ENCODE data around the gene SH3GL1. TPM values are rescaled to one million over a fixed set of nuclear protein-coding genes. Genes with fewer than 3 reads are reported as not detected.

Gene SH3GL1
- total and polyA plus RNA-seq, 10 of the 15 experiments (the other 5 are each of a cell fraction or from before 2014, with no cell fraction given), result 0.93 to 47.4 (median 28.4) TPM

DNA sequence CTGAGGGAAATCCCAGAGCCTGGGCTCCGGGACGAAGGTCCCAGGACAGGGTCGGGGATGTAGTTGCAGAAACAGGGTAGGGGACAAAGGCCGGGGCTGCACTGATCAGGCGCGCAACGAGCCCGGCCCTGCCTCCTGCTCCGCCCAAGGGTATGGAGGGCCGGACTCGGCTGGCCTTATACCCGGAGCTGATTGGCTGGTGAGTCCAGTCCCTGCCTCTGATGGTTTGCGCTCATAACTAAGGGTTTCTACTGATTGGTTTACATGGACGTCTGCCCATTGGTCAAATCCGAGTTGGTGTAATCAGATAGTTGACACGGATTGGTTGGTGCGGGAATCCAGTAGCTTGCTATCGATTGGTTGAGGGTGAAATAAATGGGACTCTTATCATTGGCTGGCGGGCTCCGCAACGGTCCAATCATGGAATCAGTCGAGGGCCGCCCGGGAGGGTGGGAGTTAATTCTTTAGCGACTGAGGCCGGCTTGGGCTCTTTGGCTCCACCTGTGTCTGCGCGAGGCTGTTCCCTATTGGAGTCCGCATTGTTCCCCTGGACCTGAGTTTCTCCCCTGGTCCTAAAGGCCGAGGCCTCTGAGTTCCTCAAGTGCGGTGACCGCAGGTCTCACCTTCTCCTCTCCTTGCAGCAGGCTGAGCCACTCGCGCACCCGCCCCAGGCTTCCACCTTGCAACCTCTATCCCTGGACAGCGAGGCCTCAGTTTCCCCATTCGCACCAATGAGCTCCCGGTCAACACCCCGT lies 57.6 kb downstream of the SH3GL1 start:
- Histone ChIP-seq H3K4me2 (ENCODE audit: control insufficient read depth, insufficient read depth) (peak overlapping the region; percentile 98), H4K20me1 (ENCODE audit: control insufficient read depth, insufficient read depth) (no peaks in the 10 kb centered on the region), H3K4me1 (ENCODE audit: control insufficient read depth, insufficient read depth, low read length) (peaks cover 12% of the 10 kb centered on the region), H3K79me2 (ENCODE audit: control insufficient read depth, insufficient read depth, low read length) (peaks cover 3% of the 10 kb centered on the region), H2AFZ (ENCODE audit: control insufficient read depth, low read depth, low read length) (peak overlapping the region; percentile 98), H3K9ac (ENCODE audit: control insufficient read depth, insufficient read depth, low read length) (peak overlapping the region; percentile 68), H3K36me3 (ENCODE audit: control insufficient read depth in 2 of 2, insufficient read depth in 2 of 2, low read length in 1 of 2) (no peaks in the 10 kb centered on the region), H3K4me3 (peak overlapping the region; percentile 86), H3K27ac (ENCODE audit: control insufficient read depth, insufficient read depth) (peak overlapping the region; percentile 82), H3K27me3 (replicated peaks in 1 of 2; ENCODE audit: control insufficient read depth in 2 of 2, insufficient read depth in 2 of 2, low read length in 1 of 2) (no peaks in the 10 kb centered on the region), H3K9me3 (replicated peaks; ENCODE audit: control insufficient read depth, insufficient read depth, low read length) (no peaks in the 10 kb centered on the region)
- intact Hi-C loops (cut with micrococcal nuclease; ENCODE audit: unreplicated experiment) (no loop called here), in situ Hi-C loops (cut with MboI) (no loop called here)
- ChIA-PET SMC1A (ENCODE audit: uncharacterized antibody, unreplicated experiment) (interaction anchor here (0.6 to 2.3 kb wide), 6 partner anchors 10 to 1681 kb away, joined by 3 to 13 read pairs (median 4); partner anchors contain the start of genes CHAF1A, SH3GL1 and YJU2), POLR2A (interaction anchor here (0.5 to 2.7 kb wide), 29 partner anchors 10 to 580 kb away, joined by 3 to 22 read pairs (median 4); partner anchors contain the start of genes CHAF1A, EBI3, MRPL54 and YJU2), RAD21 (ENCODE audit: unreplicated experiment) (interaction anchor here (0.6 to 2.3 kb wide), 15 partner anchors 9 to 650 kb away, joined by 3 to 15 read pairs (median 5); partner anchors contain the start of genes CHAF1A, EBI3, FEM1A and SH3GL1), CTCF (interaction anchor here (0.6 to 3.4 kb wide), 19 partner anchors 10 to 1235 kb away, joined by 3 to 58 read pairs (median 3); partner anchors contain the start of genes CHAF1A, PIAS4 and SH3GL1)
- DNase-seq (ENCODE audit: low read depth, low spot score) (peak; percentile 100), FAIRE-seq (peak; percentile 100), ATAC-seq (peak; percentile 95)
- no TSS peak for BruUV-seq (replicated peaks)
- 1% methylated on average over 39 of the region's 39 CpGs for WGBS (ENCODE audit: insufficient coverage, insufficient replicate concordance, low lambda C conversion rate, missing lambda C conversion rate)
- TF ChIP-seq, protein P1, sequence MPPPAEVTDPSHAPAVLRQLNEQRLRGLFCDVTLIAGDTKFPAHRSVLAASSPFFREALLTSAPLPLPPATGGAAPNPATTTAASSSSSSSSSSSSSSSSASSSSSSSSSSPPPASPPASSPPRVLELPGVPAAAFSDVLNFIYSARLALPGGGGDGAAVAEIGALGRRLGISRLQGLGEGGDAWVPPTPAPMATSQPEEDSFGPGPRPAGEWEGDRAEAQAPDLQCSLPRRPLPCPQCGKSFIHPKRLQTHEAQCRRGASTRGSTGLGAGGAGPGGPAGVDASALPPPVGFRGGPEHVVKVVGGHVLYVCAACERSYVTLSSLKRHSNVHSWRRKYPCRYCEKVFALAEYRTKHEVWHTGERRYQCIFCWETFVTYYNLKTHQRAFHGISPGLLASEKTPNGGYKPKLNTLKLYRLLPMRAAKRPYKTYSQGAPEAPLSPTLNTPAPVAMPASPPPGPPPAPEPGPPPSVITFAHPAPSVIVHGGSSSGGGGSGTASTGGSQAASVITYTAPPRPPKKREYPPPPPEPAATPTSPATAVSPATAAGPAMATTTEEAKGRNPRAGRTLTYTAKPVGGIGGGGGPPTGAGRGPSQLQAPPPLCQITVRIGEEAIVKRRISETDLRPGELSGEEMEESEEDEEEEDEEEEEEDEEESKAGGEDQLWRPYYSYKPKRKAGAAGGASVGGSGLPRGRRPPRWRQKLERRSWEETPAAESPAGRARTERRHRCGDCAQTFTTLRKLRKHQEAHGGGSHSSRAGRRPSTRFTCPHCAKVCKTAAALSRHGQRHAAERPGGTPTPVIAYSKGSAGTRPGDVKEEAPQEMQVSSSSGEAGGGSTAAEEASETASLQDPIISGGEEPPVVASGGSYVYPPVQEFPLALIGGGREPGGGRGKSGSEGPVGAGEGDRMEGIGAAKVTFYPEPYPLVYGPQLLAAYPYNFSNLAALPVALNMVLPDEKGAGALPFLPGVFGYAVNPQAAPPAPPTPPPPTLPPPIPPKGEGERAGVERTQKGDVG (CRISPR knock-in tag; IDR thresholded peaks at IDR 0.05), result peak; percentile 85
- TF ChIP-seq STAT3 (IDR thresholded peaks at IDR 0.05; ENCODE audit: low read depth, low read length) (no peak), YY1 (IDR thresholded peaks at IDR 0.05; ENCODE audit: low read depth, low read length) (no peak; the same call in 1 of the 2 replicates), TBL1XR1 (IDR thresholded peaks at IDR 0.05; ENCODE audit: low read depth, low read length) (0 out of 2 replicates have a peak, but pooled peaks have one; percentile 50), FOS (IDR thresholded peaks at IDR 0.05; ENCODE audit: borderline replicate concordance, extremely low read depth, insufficient read length) (peak; percentile 99), NFYB (IDR thresholded peaks at IDR 0.05; ENCODE audit: insufficient read depth, low read depth, low read length) (peak; percentile 99), NBN (IDR thresholded peaks at IDR 0.05) (peak; percentile 95), ZSCAN29 (IDR thresholded peaks at IDR 0.05) (no peak)
- TF ChIP-seq, protein P2, sequence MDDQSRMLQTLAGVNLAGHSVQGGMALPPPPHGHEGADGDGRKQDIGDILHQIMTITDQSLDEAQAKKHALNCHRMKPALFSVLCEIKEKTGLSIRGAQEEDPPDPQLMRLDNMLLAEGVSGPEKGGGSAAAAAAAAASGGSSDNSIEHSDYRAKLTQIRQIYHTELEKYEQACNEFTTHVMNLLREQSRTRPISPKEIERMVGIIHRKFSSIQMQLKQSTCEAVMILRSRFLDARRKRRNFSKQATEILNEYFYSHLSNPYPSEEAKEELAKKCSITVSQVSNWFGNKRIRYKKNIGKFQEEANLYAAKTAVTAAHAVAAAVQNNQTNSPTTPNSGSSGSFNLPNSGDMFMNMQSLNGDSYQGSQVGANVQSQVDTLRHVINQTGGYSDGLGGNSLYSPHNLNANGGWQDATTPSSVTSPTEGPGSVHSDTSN (IDR thresholded peaks at IDR 0.05; ENCODE audit: insufficient replicate concordance, low read depth, low read length), result peak; percentile 93
- TF ChIP-seq, protein P3, sequence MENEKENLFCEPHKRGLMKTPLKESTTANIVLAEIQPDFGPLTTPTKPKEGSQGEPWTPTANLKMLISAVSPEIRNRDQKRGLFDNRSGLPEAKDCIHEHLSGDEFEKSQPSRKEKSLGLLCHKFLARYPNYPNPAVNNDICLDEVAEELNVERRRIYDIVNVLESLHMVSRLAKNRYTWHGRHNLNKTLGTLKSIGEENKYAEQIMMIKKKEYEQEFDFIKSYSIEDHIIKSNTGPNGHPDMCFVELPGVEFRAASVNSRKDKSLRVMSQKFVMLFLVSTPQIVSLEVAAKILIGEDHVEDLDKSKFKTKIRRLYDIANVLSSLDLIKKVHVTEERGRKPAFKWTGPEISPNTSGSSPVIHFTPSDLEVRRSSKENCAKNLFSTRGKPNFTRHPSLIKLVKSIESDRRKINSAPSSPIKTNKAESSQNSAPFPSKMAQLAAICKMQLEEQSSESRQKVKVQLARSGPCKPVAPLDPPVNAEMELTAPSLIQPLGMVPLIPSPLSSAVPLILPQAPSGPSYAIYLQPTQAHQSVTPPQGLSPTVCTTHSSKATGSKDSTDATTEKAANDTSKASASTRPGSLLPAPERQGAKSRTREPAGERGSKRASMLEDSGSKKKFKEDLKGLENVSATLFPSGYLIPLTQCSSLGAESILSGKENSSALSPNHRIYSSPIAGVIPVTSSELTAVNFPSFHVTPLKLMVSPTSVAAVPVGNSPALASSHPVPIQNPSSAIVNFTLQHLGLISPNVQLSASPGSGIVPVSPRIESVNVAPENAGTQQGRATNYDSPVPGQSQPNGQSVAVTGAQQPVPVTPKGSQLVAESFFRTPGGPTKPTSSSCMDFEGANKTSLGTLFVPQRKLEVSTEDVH (IDR thresholded peaks at IDR 0.05; ENCODE audit: low read depth, partially characterized antibody), result no peak
- TF ChIP-seq, protein P4, sequence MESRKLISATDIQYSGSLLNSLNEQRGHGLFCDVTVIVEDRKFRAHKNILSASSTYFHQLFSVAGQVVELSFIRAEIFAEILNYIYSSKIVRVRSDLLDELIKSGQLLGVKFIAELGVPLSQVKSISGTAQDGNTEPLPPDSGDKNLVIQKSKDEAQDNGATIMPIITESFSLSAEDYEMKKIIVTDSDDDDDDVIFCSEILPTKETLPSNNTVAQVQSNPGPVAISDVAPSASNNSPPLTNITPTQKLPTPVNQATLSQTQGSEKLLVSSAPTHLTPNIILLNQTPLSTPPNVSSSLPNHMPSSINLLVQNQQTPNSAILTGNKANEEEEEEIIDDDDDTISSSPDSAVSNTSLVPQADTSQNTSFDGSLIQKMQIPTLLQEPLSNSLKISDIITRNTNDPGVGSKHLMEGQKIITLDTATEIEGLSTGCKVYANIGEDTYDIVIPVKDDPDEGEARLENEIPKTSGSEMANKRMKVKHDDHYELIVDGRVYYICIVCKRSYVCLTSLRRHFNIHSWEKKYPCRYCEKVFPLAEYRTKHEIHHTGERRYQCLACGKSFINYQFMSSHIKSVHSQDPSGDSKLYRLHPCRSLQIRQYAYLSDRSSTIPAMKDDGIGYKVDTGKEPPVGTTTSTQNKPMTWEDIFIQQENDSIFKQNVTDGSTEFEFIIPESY (IDR thresholded peaks at IDR 0.05), result no peak
